ENCODE measurements around the gene PRRC2B. TPM values are rescaled to one million over a fixed set of nuclear protein-coding genes. Genes with fewer than 3 reads are reported as not detected.
A peak's percentile ranks its signal among the peaks of the same experiment; 100 is the strongest.

Gene PRRC2B
- total RNA-seq, 1 experiment from 2014 or later: 170 TPM

DNA sequence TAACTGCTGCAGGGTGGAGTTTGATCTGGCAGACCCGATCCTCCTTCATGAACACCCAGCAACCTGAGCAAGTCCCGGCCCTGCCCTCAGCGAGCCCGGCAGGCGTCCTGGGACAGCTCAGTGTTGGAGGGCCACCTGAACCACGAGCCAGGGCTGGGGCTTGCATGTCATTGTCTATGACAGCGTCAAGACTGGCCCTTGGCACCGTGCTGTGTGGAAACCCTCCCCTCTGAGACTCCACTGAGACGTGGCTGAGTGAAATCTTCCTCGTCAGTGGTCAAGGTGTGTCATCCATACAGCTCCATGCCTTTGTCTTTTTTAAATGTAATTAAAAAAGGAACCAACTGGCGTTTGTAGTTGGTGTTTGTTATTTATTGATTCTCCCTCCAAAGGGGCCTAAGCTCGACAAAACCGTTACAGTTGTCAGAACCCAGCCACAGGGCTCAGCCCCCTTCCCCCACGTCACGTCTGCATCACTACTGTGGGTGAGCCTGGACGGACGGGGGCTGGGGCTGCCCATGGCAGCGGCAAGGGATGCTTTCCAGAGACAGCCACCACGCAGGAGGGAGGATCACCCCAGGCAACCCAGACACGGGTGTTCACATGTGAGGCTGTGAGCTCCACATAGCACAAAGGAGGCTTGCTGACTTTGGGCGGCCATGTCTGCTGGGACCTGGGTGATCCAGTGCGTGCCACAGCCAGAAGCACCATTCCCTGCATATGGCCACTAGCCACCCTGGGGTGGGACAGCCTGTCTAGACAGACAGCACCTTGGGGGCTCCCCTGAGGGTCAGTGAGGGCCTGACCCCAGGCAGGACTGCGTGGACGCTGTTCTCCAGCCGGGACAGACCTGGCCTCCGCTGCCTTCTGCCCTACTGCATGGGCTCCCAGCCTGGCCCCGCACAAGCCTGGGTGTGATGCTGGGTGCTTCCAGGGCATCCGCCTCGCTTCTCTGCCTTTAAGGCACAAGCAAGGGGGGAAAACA is 129.9 kb downstream of the PRRC2B start:
- ChIA-PET POLR2A (no interaction called here), RAD21 (ENCODE audit: low non-redundant PET in 1 of 2, low total read pairs in 2 of 2, uncharacterized antibody in 2 of 2, unreplicated experiment in 2 of 2) (no interaction called here), CTCF (no interaction called here)
- DNase-seq (ENCODE audit: low read depth, low spot score) (no peak), ATAC-seq (0 out of 2 replicates have a peak, but pooled peaks have one; percentile 17)
- TF ChIP-seq CBX3 (IDR thresholded peaks at IDR 0.05; ENCODE audit: low read depth) (no peak), EZH2phosphoT487 (IDR thresholded peaks at IDR 0.05; ENCODE audit: borderline replicate concordance) (no peak), FOSL1 (IDR thresholded peaks at IDR 0.05; ENCODE audit: low read depth) (no peak), ELF1 (IDR thresholded peaks at IDR 0.05; ENCODE audit: borderline replicate concordance, low read depth) (no peak), SP1 (IDR thresholded peaks at IDR 0.05; ENCODE audit: low read depth) (no peak), ZFX (IDR thresholded peaks at IDR 0.05) (no peak), TCF7L2 (IDR thresholded peaks at IDR 0.05; ENCODE audit: borderline replicate concordance, extremely low read depth, insufficient read depth, insufficient read length) (no peak), ZNF274 (IDR thresholded peaks at IDR 0.05; ENCODE audit: low read depth, low read length) (no peak), SRF (IDR thresholded peaks at IDR 0.05; ENCODE audit: low read depth) (no peak), POLR2A (IDR thresholded peaks at IDR 0.05; ENCODE audit: borderline replicate concordance, extremely low read depth, insufficient read depth, insufficient read length) (no peak), JUND (IDR thresholded peaks at IDR 0.05) (no peak), POLR2AphosphoS5 (IDR thresholded peaks at IDR 0.05; ENCODE audit: low read depth, low read length) (no peak), YY1 (IDR thresholded peaks at IDR 0.05; ENCODE audit: extremely low read depth, insufficient replicate concordance, low read depth, low read length) (no peak), EZH2 (IDR thresholded peaks at IDR 0.05) (no peak), SIN3A (IDR thresholded peaks at IDR 0.05; ENCODE audit: low read depth) (no peak), CEBPB (IDR thresholded peaks at IDR 0.05; ENCODE audit: low read depth) (no peak)
- TF ChIP-seq, protein P1, sequence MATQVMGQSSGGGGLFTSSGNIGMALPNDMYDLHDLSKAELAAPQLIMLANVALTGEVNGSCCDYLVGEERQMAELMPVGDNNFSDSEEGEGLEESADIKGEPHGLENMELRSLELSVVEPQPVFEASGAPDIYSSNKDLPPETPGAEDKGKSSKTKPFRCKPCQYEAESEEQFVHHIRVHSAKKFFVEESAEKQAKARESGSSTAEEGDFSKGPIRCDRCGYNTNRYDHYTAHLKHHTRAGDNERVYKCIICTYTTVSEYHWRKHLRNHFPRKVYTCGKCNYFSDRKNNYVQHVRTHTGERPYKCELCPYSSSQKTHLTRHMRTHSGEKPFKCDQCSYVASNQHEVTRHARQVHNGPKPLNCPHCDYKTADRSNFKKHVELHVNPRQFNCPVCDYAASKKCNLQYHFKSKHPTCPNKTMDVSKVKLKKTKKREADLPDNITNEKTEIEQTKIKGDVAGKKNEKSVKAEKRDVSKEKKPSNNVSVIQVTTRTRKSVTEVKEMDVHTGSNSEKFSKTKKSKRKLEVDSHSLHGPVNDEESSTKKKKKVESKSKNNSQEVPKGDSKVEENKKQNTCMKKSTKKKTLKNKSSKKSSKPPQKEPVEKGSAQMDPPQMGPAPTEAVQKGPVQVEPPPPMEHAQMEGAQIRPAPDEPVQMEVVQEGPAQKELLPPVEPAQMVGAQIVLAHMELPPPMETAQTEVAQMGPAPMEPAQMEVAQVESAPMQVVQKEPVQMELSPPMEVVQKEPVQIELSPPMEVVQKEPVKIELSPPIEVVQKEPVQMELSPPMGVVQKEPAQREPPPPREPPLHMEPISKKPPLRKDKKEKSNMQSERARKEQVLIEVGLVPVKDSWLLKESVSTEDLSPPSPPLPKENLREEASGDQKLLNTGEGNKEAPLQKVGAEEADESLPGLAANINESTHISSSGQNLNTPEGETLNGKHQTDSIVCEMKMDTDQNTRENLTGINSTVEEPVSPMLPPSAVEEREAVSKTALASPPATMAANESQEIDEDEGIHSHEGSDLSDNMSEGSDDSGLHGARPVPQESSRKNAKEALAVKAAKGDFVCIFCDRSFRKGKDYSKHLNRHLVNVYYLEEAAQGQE (IDR thresholded peaks at IDR 0.05; ENCODE audit: low read depth): no peak
- TF ChIP-seq, protein P2, sequence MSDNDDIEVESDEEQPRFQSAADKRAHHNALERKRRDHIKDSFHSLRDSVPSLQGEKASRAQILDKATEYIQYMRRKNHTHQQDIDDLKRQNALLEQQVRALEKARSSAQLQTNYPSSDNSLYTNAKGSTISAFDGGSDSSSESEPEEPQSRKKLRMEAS (IDR thresholded peaks at IDR 0.05): no peak
- TF ChIP-seq, protein P3, sequence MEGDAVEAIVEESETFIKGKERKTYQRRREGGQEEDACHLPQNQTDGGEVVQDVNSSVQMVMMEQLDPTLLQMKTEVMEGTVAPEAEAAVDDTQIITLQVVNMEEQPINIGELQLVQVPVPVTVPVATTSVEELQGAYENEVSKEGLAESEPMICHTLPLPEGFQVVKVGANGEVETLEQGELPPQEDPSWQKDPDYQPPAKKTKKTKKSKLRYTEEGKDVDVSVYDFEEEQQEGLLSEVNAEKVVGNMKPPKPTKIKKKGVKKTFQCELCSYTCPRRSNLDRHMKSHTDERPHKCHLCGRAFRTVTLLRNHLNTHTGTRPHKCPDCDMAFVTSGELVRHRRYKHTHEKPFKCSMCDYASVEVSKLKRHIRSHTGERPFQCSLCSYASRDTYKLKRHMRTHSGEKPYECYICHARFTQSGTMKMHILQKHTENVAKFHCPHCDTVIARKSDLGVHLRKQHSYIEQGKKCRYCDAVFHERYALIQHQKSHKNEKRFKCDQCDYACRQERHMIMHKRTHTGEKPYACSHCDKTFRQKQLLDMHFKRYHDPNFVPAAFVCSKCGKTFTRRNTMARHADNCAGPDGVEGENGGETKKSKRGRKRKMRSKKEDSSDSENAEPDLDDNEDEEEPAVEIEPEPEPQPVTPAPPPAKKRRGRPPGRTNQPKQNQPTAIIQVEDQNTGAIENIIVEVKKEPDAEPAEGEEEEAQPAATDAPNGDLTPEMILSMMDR (IDR thresholded peaks at IDR 0.05 in 2 of 3, conservative IDR thresholded peaks at IDR 0.05 in 1 of 3; ENCODE audit: borderline replicate concordance in 1 of 3, insufficient read depth in 1 of 3, low read depth in 2 of 3, low read length in 2 of 3): no peak
- TF ChIP-seq, protein P4, sequence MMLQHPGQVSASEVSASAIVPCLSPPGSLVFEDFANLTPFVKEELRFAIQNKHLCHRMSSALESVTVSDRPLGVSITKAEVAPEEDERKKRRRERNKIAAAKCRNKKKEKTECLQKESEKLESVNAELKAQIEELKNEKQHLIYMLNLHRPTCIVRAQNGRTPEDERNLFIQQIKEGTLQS (IDR thresholded peaks at IDR 0.05): no peak
- BruUV-seq (replicated peaks): no TSS peak
- H3K4me1 ChIP-seq (ENCODE audit: control insufficient read depth in 1 of 2, insufficient read depth in 2 of 2, low read length in 2 of 2): no peaks in the 10 kb centered on the region
- H3K9ac ChIP-seq (ENCODE audit: low read length): no peak overlapping the region
- no peaks in the 10 kb centered on the region for H3K27me3 ChIP-seq (ENCODE audit: insufficient read depth, low read length)
- no peak overlapping the region for H3K4me2 ChIP-seq (ENCODE audit: low read length)
- no peak overlapping the region for H2AFZ ChIP-seq (ENCODE audit: low read depth, low read length, poor library complexity, severe bottlenecking)
- no peak overlapping the region for H3K4me3 ChIP-seq (replicated peaks in 1 of 2; ENCODE audit: low read depth in 1 of 2, low read length in 2 of 2)
- H4K20me1 ChIP-seq (ENCODE audit: insufficient read depth): no peaks in the 10 kb centered on the region
- H3K79me2 ChIP-seq (ENCODE audit: insufficient read depth, low read length): no peaks in the 10 kb centered on the region
- H3K9me3 ChIP-seq (ENCODE audit: control insufficient read depth in 1 of 2, insufficient read depth in 1 of 2, low read depth in 1 of 2, low read length in 2 of 2): no peaks in the 10 kb centered on the region
- intact Hi-C loops (cut with micrococcal nuclease): no loop called here
- peaks cover 13 to 24% of the 10 kb centered on the region in 2 experiments; a peak in 3 of 4 replicates for H3K36me3 ChIP-seq (ENCODE audit: control insufficient read depth in 1 of 2, insufficient read depth in 2 of 2, low read length in 2 of 2)
- H3K27ac ChIP-seq (ENCODE audit: low read depth, low read length): no peak overlapping the region
- H3K9me2 ChIP-seq (ENCODE audit: insufficient read depth): no peaks in the 10 kb centered on the region

Data from HCT116 (cell line).